Peyer's patch (tissue), 4 donors: Measurements from ENCODE around the gene DOCK3.

Experiments used
- POLR2A ChIP-seq, 2 donors: fragments of 450-650 bp; IDR thresholded peaks; one replicate each; pipeline ENCODE4 v1.5.1; 2017; ENCODE audit warnings: antibody characterized with exemption in 2 of 2, mild to moderate bottlenecking in 2 of 2, moderate library complexity in 2 of 2
- TF ChIP-seq, protein P1 (sequence below), 6 experiments: fragments of 450-650 bp in 4 of 6; fragments of 200-600 bp in 2 of 6; sonication (generic) in 1 of 6; IDR thresholded peaks; one replicate each; pipeline ENCODE4 v1.5.1; 2017 to 2019; ENCODE audit warnings: antibody characterized with exemption in 6 of 6, mild to moderate bottlenecking in 3 of 6, moderate library complexity in 1 of 6

DNA sequence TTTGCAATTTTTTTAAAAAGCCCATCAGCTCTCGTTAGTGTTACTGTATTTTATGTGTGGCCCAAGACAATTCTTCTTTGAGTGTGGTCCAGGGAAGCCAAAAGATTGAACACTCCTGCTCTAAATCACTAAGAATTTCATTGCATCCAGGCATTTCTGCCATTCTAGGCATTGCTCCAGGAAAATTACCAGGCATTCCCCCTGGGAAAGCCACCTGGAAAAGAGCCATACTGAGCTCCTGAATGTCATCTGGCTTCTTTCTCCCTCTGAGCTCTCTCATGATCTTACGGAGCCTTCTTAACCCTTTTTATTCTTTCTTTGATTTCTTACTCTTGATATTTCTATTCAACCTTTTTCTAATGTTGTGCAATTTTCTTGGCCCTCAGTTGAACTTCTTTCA, 202.2 kb downstream of the DOCK3 start:
- TF ChIP-seq, protein P1, sequence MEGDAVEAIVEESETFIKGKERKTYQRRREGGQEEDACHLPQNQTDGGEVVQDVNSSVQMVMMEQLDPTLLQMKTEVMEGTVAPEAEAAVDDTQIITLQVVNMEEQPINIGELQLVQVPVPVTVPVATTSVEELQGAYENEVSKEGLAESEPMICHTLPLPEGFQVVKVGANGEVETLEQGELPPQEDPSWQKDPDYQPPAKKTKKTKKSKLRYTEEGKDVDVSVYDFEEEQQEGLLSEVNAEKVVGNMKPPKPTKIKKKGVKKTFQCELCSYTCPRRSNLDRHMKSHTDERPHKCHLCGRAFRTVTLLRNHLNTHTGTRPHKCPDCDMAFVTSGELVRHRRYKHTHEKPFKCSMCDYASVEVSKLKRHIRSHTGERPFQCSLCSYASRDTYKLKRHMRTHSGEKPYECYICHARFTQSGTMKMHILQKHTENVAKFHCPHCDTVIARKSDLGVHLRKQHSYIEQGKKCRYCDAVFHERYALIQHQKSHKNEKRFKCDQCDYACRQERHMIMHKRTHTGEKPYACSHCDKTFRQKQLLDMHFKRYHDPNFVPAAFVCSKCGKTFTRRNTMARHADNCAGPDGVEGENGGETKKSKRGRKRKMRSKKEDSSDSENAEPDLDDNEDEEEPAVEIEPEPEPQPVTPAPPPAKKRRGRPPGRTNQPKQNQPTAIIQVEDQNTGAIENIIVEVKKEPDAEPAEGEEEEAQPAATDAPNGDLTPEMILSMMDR (IDR thresholded peaks at IDR 0.05): no peak
- TF ChIP-seq POLR2A (IDR thresholded peaks at IDR 0.05): no peak
